ENCODE data around the gene RBMS3. TPM values are rescaled to one million over a fixed set of nuclear protein-coding genes. Genes with fewer than 3 reads are reported as not detected.
A peak's percentile ranks its signal among the peaks of the same experiment; 100 is the strongest.
"Not testable (repeated sequence)": the region's sequence is repeated elsewhere in the genome, so short reads cannot be mapped to it uniquely, and the experiment has no call there.

Gene RBMS3
- 46.7 to 82.6 TPM (median 47.6 TPM) in 3 replicates for total RNA-seq
- long read RNA-seq, partial matches to known transcripts, result 1 of 6 reads
- long read RNA-seq, other reads (novel, unspliced or antisense), result 3 of 6 reads

- Mint-ChIP-seq H3K36me3 (ENCODE audit: low read depth) (no peaks in the 10 kb centered on the region), H3K4me3 (ENCODE audit: unreplicated experiment) (peak within 1 kb of the TSS; percentile 94), H3K4me1 (ENCODE audit: low read depth) (peaks cover 34% of the 10 kb centered on the region), H3K27me3 (ENCODE audit: low read depth) (no peaks in the 10 kb centered on the region), H3K9me3 (ENCODE audit: low read depth) (no peaks in the 10 kb centered on the region), H3K27ac (ENCODE audit: unreplicated experiment) (peak within 1 kb of the TSS; percentile 99)
- DNase-seq (ENCODE audit: low spot score), result peak; percentile 88
- TF ChIP-seq CTCF (IDR thresholded peaks at IDR 0.05), result peak; percentile 82
Observed at GRCh38 chr3:29280404-29281093, at the start of gene RBMS3. Gene RBMS3, plus strand, starts transcription at chr3:29281071.

- H3K27me3 Mint-ChIP-seq (ENCODE audit: low read depth); DNase-seq (ENCODE audit: low spot score); H3K9me3 Mint-ChIP-seq (ENCODE audit: low read depth); H3K4me3 Mint-ChIP-seq (ENCODE audit: unreplicated experiment); H3K36me3 Mint-ChIP-seq (ENCODE audit: low read depth): not testable (repeated sequence)
- Mint-ChIP-seq H3K27ac (ENCODE audit: unreplicated experiment) (peak overlapping the region; percentile 75), H3K4me1 (ENCODE audit: low read depth) (peaks cover 17% of the 10 kb centered on the region)
Observed at GRCh38 chr3:29233126-29233525, 47.7 kb upstream of the RBMS3 start.

- TF ChIP-seq CTCF (IDR thresholded peaks at IDR 0.05), result no peak
- Mint-ChIP-seq H3K9me3 (ENCODE audit: low read depth) (peaks cover 3% of the 10 kb centered on the region), H3K27ac (ENCODE audit: unreplicated experiment) (no peak overlapping the region), H3K4me1 (ENCODE audit: low read depth) (peaks cover 23% of the 10 kb centered on the region), H3K27me3 (ENCODE audit: low read depth) (no peaks in the 10 kb centered on the region), H3K4me3 (ENCODE audit: unreplicated experiment) (no peak overlapping the region), H3K36me3 (ENCODE audit: low read depth) (no peaks in the 10 kb centered on the region)
- no peak for DNase-seq (ENCODE audit: low spot score)
Observed at GRCh38 chr3:29236146-29236840, 44.6 kb upstream of the RBMS3 start.

GRCh38 chr3:29239376-29239775 is 41.5 kb upstream of the RBMS3 start:
- peaks cover 8% of the 10 kb centered on the region for H3K9me3 Mint-ChIP-seq (ENCODE audit: low read depth)
- H3K36me3 Mint-ChIP-seq (ENCODE audit: low read depth), result no peaks in the 10 kb centered on the region
- no peak overlapping the region for H3K4me3 Mint-ChIP-seq (ENCODE audit: unreplicated experiment)
- peaks cover 15% of the 10 kb centered on the region for H3K4me1 Mint-ChIP-seq (ENCODE audit: low read depth)
- no peak for DNase-seq (ENCODE audit: low spot score)
- no peaks in the 10 kb centered on the region for H3K27me3 Mint-ChIP-seq (ENCODE audit: low read depth)
- no peak overlapping the region for H3K27ac Mint-ChIP-seq (ENCODE audit: unreplicated experiment)
- no peak for TF ChIP-seq CTCF (IDR thresholded peaks at IDR 0.05)

GRCh38 chr3:29240248-29240647 is 40.6 kb upstream of the RBMS3 start:
- H3K4me1 Mint-ChIP-seq (ENCODE audit: low read depth), result peaks cover 18% of the 10 kb centered on the region
- TF ChIP-seq CTCF (IDR thresholded peaks at IDR 0.05), result no peak
- no peaks in the 10 kb centered on the region for H3K27me3 Mint-ChIP-seq (ENCODE audit: low read depth)
- DNase-seq (ENCODE audit: low spot score), result no peak
- peaks cover 8% of the 10 kb centered on the region for H3K9me3 Mint-ChIP-seq (ENCODE audit: low read depth)
- H3K27ac Mint-ChIP-seq (ENCODE audit: unreplicated experiment), result peak overlapping the region; percentile 56
- H3K36me3 Mint-ChIP-seq (ENCODE audit: low read depth), result no peaks in the 10 kb centered on the region
- H3K4me3 Mint-ChIP-seq (ENCODE audit: unreplicated experiment), result no peak overlapping the region
